OCI-LY7 (cell line): ENCODE measurements around the gene IGF1R. TPM values are rescaled to one million over a fixed set of nuclear protein-coding genes. Genes with fewer than 3 reads are reported as not detected.

ENCODE experiments used
- BruUV-seq: library from RNA; stranded (reverse); fragments of 400-500 nt; replicated peaks from 2 replicates; lab custom pipeline; 2021; lab: Mats Ljungman, UMichigan
- CTCF ChIA-PET: fragments of 300-600 bp; sonication (Branson Sonifier 250); formaldehyde crosslinking; loops from one replicate; lab custom pipeline; 2022; ENCODE audit warnings: antibody characterized with exemption; ENCODE audit not compliant: unreplicated experiment; lab: Charles Lee
- POLR2A ChIA-PET: fragments of 300-600 bp; sonication (Branson Sonifier 250); formaldehyde crosslinking; loops from one replicate; lab custom pipeline; 2022; ENCODE audit warnings: antibody characterized with exemption; lab: Charles Lee
- DNase-seq: peaks from one replicate; pipeline ENCODE4 v3.0.0-alpha.2; 2015; ENCODE audit warnings: low spot score
- H2AFZ ChIP-seq: fragments of 200-600 bp; sonication (generic), shearing (Covaris generic); 2 replicates; pipeline ENCODE4 v1.6.1; 2014; ENCODE audit warnings: mild to moderate bottlenecking, antibody characterized with exemption, low read length, moderate library complexity
- H3K27ac ChIP-seq: fragments of 200-600 bp; sonication (generic); 2 replicates; pipeline ENCODE4 v1.5.1; 2014; ENCODE audit warnings: mixed run types, low read depth, mild to moderate bottlenecking, moderate library complexity, low read length, inconsistent platforms; ENCODE audit not compliant: poor library complexity, severe bottlenecking
- H3K36me3 ChIP-seq: fragments of 200-600 bp; sonication (generic); 2 replicates; pipeline ENCODE4 v1.6.1; 2014; ENCODE audit warnings: mild to moderate bottlenecking, antibody characterized with exemption, low read length, moderate library complexity, mixed read lengths; ENCODE audit not compliant: insufficient read depth
- H3K4me1 ChIP-seq: fragments of 200-600 bp; sonication (generic); 2 replicates; pipeline ENCODE4 v1.5.1; 2014; ENCODE audit warnings: mild to moderate bottlenecking, low read length; ENCODE audit not compliant: insufficient read depth, poor library complexity, severe bottlenecking
- H3K4me2 ChIP-seq: fragments of 200-600 bp; sonication (generic); 2 replicates; pipeline ENCODE4 v1.6.1; 2014; ENCODE audit warnings: mild to moderate bottlenecking, low read length
- H3K4me3 ChIP-seq: fragments of 200-600 bp; sonication (generic); 2 replicates; pipeline ENCODE4 v1.5.1; 2014; ENCODE audit warnings: mild to moderate bottlenecking, low read depth, low read length; ENCODE audit not compliant: poor library complexity, severe bottlenecking
- H3K79me2 ChIP-seq: fragments of 200-600 bp; sonication (generic); 2 replicates; pipeline ENCODE4 v1.6.1; 2016; ENCODE audit warnings: low read depth, mild to moderate bottlenecking, low read length, moderate library complexity, mixed read lengths; ENCODE audit not compliant: insufficient read depth
- H3K9me2 ChIP-seq: fragments of 200-600 bp; sonication (generic); 2 replicates; pipeline ENCODE4 v1.6.1; 2016; ENCODE audit warnings: mild to moderate bottlenecking, low read length, mixed read lengths; ENCODE audit not compliant: insufficient read depth
- H3K9me3 ChIP-seq: fragments of 200-600 bp; sonication (generic); 2 replicates; pipeline ENCODE4 v1.6.1; 2014; ENCODE audit warnings: mild to moderate bottlenecking, mixed run types, low read length, mixed read lengths
- H4K20me1 ChIP-seq: fragments of 200-600 bp; sonication (generic); 2 replicates; pipeline ENCODE4 v1.6.1; 2014; ENCODE audit warnings: mild to moderate bottlenecking, antibody characterized with exemption, low read length, moderate library complexity, mixed read lengths; ENCODE audit not compliant: insufficient read depth
- CTCF ChIP-seq: fragments of 200-600 bp; sonication (generic); conservative IDR thresholded peaks from 2 replicates; pipeline ENCODE4 v1.5.1; 2014; ENCODE audit warnings: mild to moderate bottlenecking, antibody characterized with exemption, low read length, moderate library complexity, mixed read lengths
- EZH2phosphoT487 ChIP-seq: fragments of 200-600 bp; sonication (generic); IDR thresholded peaks from 2 replicates; pipeline ENCODE4 v1.6.1; 2018; ENCODE audit warnings: low read depth, borderline replicate concordance, mild to moderate bottlenecking, mixed run types, antibody characterized with exemption, low read length, moderate library complexity, mixed read lengths
- intact Hi-C: fragments of 100-400 bp; cut with micrococcal nuclease; formaldehyde crosslinking; loops from one replicate; pipeline ENCODE4 v1.10.0; 2022; ENCODE audit not compliant: unreplicated experiment
- total RNA-seq, 2 experiments: library from RNA; depleted of rRNA in 1 of 2; stranded (reverse); fragments of >200 nt in 1 of 2; shearing (Covaris generic) in 1 of 2; gene quantifications; 2 replicates each; pipeline ENCODE4 v1.2.3, GENCODE V29; 2014 to 2022

The IGF1R gene
- total RNA-seq, 2 experiments from 2014 or later: 26.5 to 29.1 TPM

GRCh38 chr15:98804057-98804380 lies 155.7 kb downstream of the IGF1R start:
- no peak overlapping the region for H2AFZ ChIP-seq
- CTCF ChIA-PET: no interaction called here
- no peak overlapping the region for H3K27ac ChIP-seq
- intact Hi-C loops: no loop called here
- DNase-seq: no peak
- H3K4me2 ChIP-seq: no peak overlapping the region
- no TSS peak for BruUV-seq
- POLR2A ChIA-PET: no interaction called here
- no peak for TF ChIP-seq CTCF
- no peak for TF ChIP-seq EZH2phosphoT487
- H3K4me3 ChIP-seq: no peak overlapping the region
- no peaks in the 10 kb centered on the region for H3K9me2 ChIP-seq
- no peaks in the 10 kb centered on the region for H3K36me3 ChIP-seq
- no peaks in the 10 kb centered on the region for H3K4me1 ChIP-seq
- no peaks in the 10 kb centered on the region for H3K9me3 ChIP-seq
- no peaks in the 10 kb centered on the region for H3K79me2 ChIP-seq
- no peaks in the 10 kb centered on the region; the same call in 1 of the 2 replicates for H4K20me1 ChIP-seq

- TF ChIP-seq EZH2phosphoT487 (no peak), CTCF (no peak)
- BruUV-seq: no TSS peak
- Histone ChIP-seq H3K36me3 (no peaks in the 10 kb centered on the region), H3K4me3 (no peak overlapping the region), H4K20me1 (no peaks in the 10 kb centered on the region; the same call in 1 of the 2 replicates), H2AFZ (no peak overlapping the region), H3K9me2 (no peaks in the 10 kb centered on the region), H3K4me1 (no peaks in the 10 kb centered on the region), H3K9me3 (no peaks in the 10 kb centered on the region), H3K27ac (no peak overlapping the region), H3K79me2 (no peaks in the 10 kb centered on the region), H3K4me2 (no peak overlapping the region)
- DNase-seq: no peak
- POLR2A ChIA-PET: no interaction called here
- CTCF ChIA-PET: no interaction called here
- intact Hi-C loops: no loop called here
Observed at GRCh38 chr15:98805434-98806274, 157.3 kb downstream of the IGF1R start.

- POLR2A ChIA-PET: no interaction called here
- no peaks in the 10 kb centered on the region for H3K79me2 ChIP-seq
- H3K4me1 ChIP-seq: no peaks in the 10 kb centered on the region
- H3K4me3 ChIP-seq: no peak overlapping the region
- TF ChIP-seq CTCF: no peak
- TF ChIP-seq EZH2phosphoT487: no peak
- H3K9me2 ChIP-seq: no peaks in the 10 kb centered on the region
- no peak overlapping the region for H3K4me2 ChIP-seq
- H2AFZ ChIP-seq: no peak overlapping the region
- H3K27ac ChIP-seq: no peak overlapping the region
- CTCF ChIA-PET: no interaction called here
- no peaks in the 10 kb centered on the region; the same call in 1 of the 2 replicates for H4K20me1 ChIP-seq
- BruUV-seq: no TSS peak
- intact Hi-C loops: no loop called here
- no peaks in the 10 kb centered on the region for H3K36me3 ChIP-seq
- no peaks in the 10 kb centered on the region for H3K9me3 ChIP-seq
- no peak for DNase-seq
Observed at GRCh38 chr15:98806275-98806895, 158.0 kb downstream of the IGF1R start.
